B cell (primary cell): ENCODE data around the gene OR2T2. TPM values are rescaled to one million over a fixed set of nuclear protein-coding genes. Genes with fewer than 3 reads are reported as not detected.
"Not testable (repeated sequence)": the region's sequence is repeated elsewhere in the genome, so short reads cannot be mapped to it uniquely, and the experiment has no call there.

Experiments
- ATAC-seq: fragments of 200-7000 bp; cut with Tn5 transposase; one replicate; pipeline ENCODE4 v1.10.0; 2021; ENCODE audit warnings: low read depth, mild to moderate bottlenecking, moderate number of reproducible peaks, moderate library complexity
- CTCF ChIA-PET: fragments of 350-600 bp; sonication (Branson Sonifier 250); formaldehyde crosslinking; loops from one replicate; lab custom pipeline; 2021; ENCODE audit warnings: antibody characterized with exemption, inconsistent platforms; lab: Charles Lee
- POLR2A ChIA-PET: fragments of 350-600 bp; sonication (Branson Sonifier 250); formaldehyde crosslinking; loops from one replicate; lab custom pipeline; 2021; ENCODE audit warnings: antibody characterized with exemption; lab: Charles Lee
- DNase-seq: peaks from one replicate; pipeline ENCODE4 v3.0.0; 2013
- H2AFZ ChIP-seq: 2 replicates; pipeline ENCODE4 v1.6.1; 2012; ENCODE audit warnings: mild to moderate bottlenecking, low read depth, low read length; ENCODE audit not compliant: insufficient read depth, poor library complexity, severe bottlenecking
- H3K27ac ChIP-seq, 2 donors: 1 replicate in 1 of 2; 2 replicates in 1 of 2; pipeline ENCODE4 v1.5.1; 2012 to 2013; ENCODE audit warnings: low read length in 2 of 2, mild to moderate bottlenecking in 2 of 2, moderate library complexity in 1 of 2
- H3K27me3 ChIP-seq, 4 experiments: fragments of 200-600 bp in 1 of 4; sonication (generic) in 1 of 4; replicated peaks in 1 of 4; 1 replicate in 2 of 4; 2 replicates in 2 of 4; pipeline versions ENCODE4 v1.6.1 to v1.7.0; 2013 to 2016; ENCODE audit warnings: low read length in 3 of 4, mild to moderate bottlenecking in 2 of 4, mixed read lengths in 1 of 4, moderate library complexity in 1 of 4; ENCODE audit not compliant: insufficient read depth in 4 of 4, control insufficient read depth in 3 of 4; ENCODE audit errors: control extremely low read depth in 1 of 4
- H3K36me3 ChIP-seq, 2 experiments: replicated peaks in 1 of 2; 1 replicate in 1 of 2; 2 replicates in 1 of 2; pipeline versions ENCODE4 v1.6.1 to v1.7.1; 2013; ENCODE audit warnings: low read length in 1 of 2; ENCODE audit not compliant: insufficient read depth in 2 of 2, control insufficient read depth in 1 of 2; ENCODE audit errors: control extremely low read depth in 1 of 2, extremely low read depth in 1 of 2
- H3K4me1 ChIP-seq, 2 donors: fragments of 200-600 bp in 1 of 2; sonication (generic) in 1 of 2; 1 replicate in 1 of 2; 2 replicates in 1 of 2; pipeline versions ENCODE4 v1.5.1 to v1.6.1; 2013 to 2017; ENCODE audit warnings: low read length in 2 of 2; ENCODE audit not compliant: control insufficient read depth in 2 of 2, insufficient read depth in 2 of 2
- H3K4me2 ChIP-seq: replicated peaks from 2 replicates; pipeline ENCODE3; 2012; ENCODE audit warnings: mild to moderate bottlenecking, low read depth, low read length; ENCODE audit not compliant: poor library complexity, severe bottlenecking
- H3K4me3 ChIP-seq, 5 experiments: fragments of 200-600 bp in 1 of 5; sonication (generic) in 1 of 5; 1 replicate in 3 of 5; 2 replicates in 2 of 5; pipeline versions ENCODE4 v1.5.1 to v1.7.0; 2011 to 2016; ENCODE audit warnings: low read length in 4 of 5, mild to moderate bottlenecking in 4 of 5, low read depth in 2 of 5, control low read depth in 1 of 5, moderate library complexity in 1 of 5; ENCODE audit not compliant: insufficient read depth in 1 of 5; ENCODE audit errors: control extremely low read depth in 1 of 5, extremely low read depth in 1 of 5
- H3K79me2 ChIP-seq: fragments of 200-600 bp; sonication (generic); one replicate; pipeline ENCODE4 v1.6.0; 2016; ENCODE audit warnings: low read length; ENCODE audit not compliant: control insufficient read depth, insufficient read depth
- H3K9ac ChIP-seq: fragments of 200-600 bp; sonication (generic); 2 replicates; pipeline ENCODE4 v1.6.1; 2017; ENCODE audit warnings: mild to moderate bottlenecking, low read length, moderate library complexity
- H3K9me3 ChIP-seq, 3 donors: one replicate each; pipeline versions ENCODE4 v1.6.1 to v1.7.1; 2013; ENCODE audit warnings: low read length in 2 of 3; ENCODE audit not compliant: control insufficient read depth in 2 of 3, insufficient read depth in 1 of 3; ENCODE audit errors: control extremely low read depth in 1 of 3
- H4K20me1 ChIP-seq: 2 replicates; pipeline ENCODE4 v1.6.0; 2012; ENCODE audit warnings: mild to moderate bottlenecking, low read length; ENCODE audit not compliant: insufficient read depth, control insufficient read depth, poor library complexity, severe bottlenecking
- H3K27ac Mint-ChIP-seq: one replicate; pipeline ENCODE4 v1.8.0; 2021; ENCODE audit warnings: mixed read lengths
- H3K27me3 Mint-ChIP-seq: one replicate; pipeline ENCODE4 v1.8.0; 2021; ENCODE audit warnings: mixed read lengths
- H3K4me1 Mint-ChIP-seq: one replicate; pipeline ENCODE4 v1.8.0; 2021; ENCODE audit warnings: mixed read lengths
- H3K4me3 Mint-ChIP-seq: one replicate; pipeline ENCODE4 v1.8.0; 2021; ENCODE audit warnings: mixed read lengths
- H3K9me3 Mint-ChIP-seq: one replicate; pipeline ENCODE4 v1.8.0; 2022; ENCODE audit warnings: mixed read lengths; ENCODE audit not compliant: insufficient read depth
- WGBS: methylation state at CpG from one replicate; pipeline ENCODE4 v1.1.5; 2013; ENCODE audit warnings: missing lambda C conversion rate; ENCODE audit not compliant: insufficient coverage; 5-methylcytosine and 5-hydroxymethylcytosine counted together
- intact Hi-C: fragments of 100-400 bp; cut with micrococcal nuclease; formaldehyde crosslinking; loops from one replicate; pipeline ENCODE4 v1.10.0; 2022
- polyA plus RNA-seq: library from polyadenylated mRNA; depleted of rRNA; stranded (reverse); fragments of >200 nt; gene quantifications from 2 replicates; pipeline ENCODE4 v1.2.3, GENCODE V29; 2012
- total RNA-seq, 2 donors: library from RNA; stranded (reverse); fragments of 120-200 nt in 1 of 2; gene quantifications; 1 replicate in 1 of 2; 2 replicates in 1 of 2; pipeline versions ENCODE4 v1.2.3 to v1.2.4, GENCODE V29; 2013 to 2022

The OR2T2 gene
- total and polyA plus RNA-seq, 2 donors (not counting 1 experiment from before 2014, with no cell fraction given) = 0.48 to 3.9 TPM

DNA sequence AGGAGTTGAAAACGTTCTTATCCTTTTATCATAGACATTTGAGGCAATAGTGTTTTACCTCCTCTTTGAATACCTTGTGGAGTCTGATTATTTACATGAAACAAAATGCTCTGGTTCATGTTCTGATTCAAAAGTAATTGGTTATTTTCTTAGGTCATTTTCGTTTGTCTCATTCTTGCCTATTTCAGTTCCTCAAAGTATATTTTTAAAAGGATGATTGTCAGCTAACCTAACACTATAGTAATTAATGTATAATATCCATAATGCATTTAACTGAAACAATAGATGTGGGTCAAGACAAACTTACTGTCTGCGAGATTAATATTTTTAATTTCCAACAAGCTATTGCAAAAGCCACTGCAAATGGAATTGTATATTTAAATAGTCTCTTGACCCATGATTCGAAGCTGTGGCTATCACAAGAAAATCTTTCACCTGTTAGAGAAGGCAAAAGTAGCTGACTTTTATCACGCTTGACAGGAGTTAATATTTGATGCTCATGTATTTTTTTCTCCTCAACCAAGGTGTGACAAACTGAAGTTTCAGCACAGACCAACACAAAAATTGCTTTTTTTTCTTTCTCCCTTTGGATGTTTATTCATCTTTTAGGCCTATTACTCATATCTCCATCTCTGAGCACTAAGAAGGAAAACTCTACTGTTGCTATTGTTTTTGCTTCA lies 5.2 kb downstream of the OR2T2 start:
- ATAC-seq, DNase-seq, H4K20me1 ChIP-seq, H3K4me2 ChIP-seq, H3K9me3 ChIP-seq, intact Hi-C loops, H3K4me3 ChIP-seq, H2AFZ ChIP-seq, H3K79me2 ChIP-seq, H3K36me3 ChIP-seq, H3K9ac ChIP-seq, H3K27me3 Mint-ChIP-seq, CTCF ChIA-PET, POLR2A ChIA-PET, H3K27me3 ChIP-seq, H3K9me3 Mint-ChIP-seq: not testable (repeated sequence)
- H3K4me3 Mint-ChIP-seq = peak overlapping the region; percentile 72
- peak overlapping the region; percentile 89 for H3K27ac Mint-ChIP-seq
- Histone ChIP-seq H3K27ac (peak overlapping the region; percentile 24 to 70), H3K4me1 (peaks cover 24 to 27% of the 10 kb centered on the region in 2 donors)
- H3K4me1 Mint-ChIP-seq = peaks cover 22% of the 10 kb centered on the region
- WGBS = no CpG with 5 or more reads among the region's 5 CpGs

GRCh38 chr1:248453619-248454018 lies 8.2 kb downstream of the OR2T2 start:
- H3K9ac ChIP-seq, CTCF ChIA-PET, H3K27me3 ChIP-seq, POLR2A ChIA-PET, H3K36me3 ChIP-seq, H3K4me2 ChIP-seq, H3K79me2 ChIP-seq, H3K27ac ChIP-seq, H2AFZ ChIP-seq, H3K4me3 ChIP-seq, DNase-seq, H3K9me3 ChIP-seq, H4K20me1 ChIP-seq, H3K4me1 Mint-ChIP-seq, H3K27ac Mint-ChIP-seq, intact Hi-C loops, H3K27me3 Mint-ChIP-seq, ATAC-seq, H3K4me3 Mint-ChIP-seq, H3K9me3 Mint-ChIP-seq: not testable (repeated sequence)
- H3K4me1 ChIP-seq = peaks cover 7 to 12% of the 10 kb centered on the region in 2 donors
- no CpG with 5 or more reads among the region's 7 CpGs for WGBS

DNA sequence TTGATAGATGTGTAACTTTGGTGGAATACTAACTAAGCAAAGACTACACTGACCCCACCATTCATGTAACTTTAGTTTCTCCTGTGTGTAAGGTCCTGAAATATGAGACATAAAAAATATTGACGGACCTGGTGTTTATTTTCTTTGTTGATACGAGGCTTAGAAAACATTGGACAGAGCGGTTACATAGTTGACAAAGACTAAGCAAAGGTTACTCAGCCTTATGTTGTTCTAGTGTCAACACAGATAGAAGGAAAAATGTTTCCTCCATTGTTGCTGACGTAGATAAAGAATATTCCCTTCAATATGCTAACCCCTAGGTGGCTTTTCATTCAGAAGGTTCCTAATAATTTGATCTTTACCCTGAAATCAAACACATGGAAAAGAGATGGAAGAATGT lies 9.6 kb downstream of the OR2T2 start:
- CTCF ChIA-PET, H3K27me3 Mint-ChIP-seq: not testable (repeated sequence)

DNA sequence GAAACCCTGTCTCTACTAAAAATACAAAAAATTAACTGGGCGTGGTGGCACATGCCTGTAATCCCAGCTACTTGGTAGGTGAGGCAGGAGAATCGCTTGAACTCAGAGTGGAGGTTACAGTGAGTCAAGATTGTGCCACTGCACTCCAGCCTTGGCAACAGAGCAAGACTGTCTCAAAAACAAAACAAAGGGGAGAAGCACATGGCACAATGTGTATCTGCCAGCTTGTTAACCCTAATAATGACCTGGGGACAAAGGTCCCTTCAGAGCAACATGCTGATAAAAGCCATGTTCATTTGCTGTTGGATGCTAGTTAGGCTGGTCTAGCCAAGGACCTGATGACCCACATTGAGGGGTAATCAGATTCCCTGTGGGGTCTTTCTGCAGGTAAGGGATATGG lies 11.2 kb downstream of the OR2T2 start:
- intact Hi-C loops, H3K4me3 Mint-ChIP-seq, POLR2A ChIA-PET, H4K20me1 ChIP-seq, H2AFZ ChIP-seq, H3K27ac Mint-ChIP-seq, H3K9me3 ChIP-seq, H3K27ac ChIP-seq, H3K27me3 ChIP-seq, H3K9ac ChIP-seq, H3K4me1 Mint-ChIP-seq, H3K79me2 ChIP-seq, H3K27me3 Mint-ChIP-seq, H3K4me1 ChIP-seq, H3K36me3 ChIP-seq, CTCF ChIA-PET, DNase-seq, ATAC-seq, H3K9me3 Mint-ChIP-seq, H3K4me3 ChIP-seq, H3K4me2 ChIP-seq: not testable (repeated sequence)
- no CpG with 5 or more reads among the region's 2 CpGs for WGBS

More for the DNA sequence above, 9.6 kb downstream of the OR2T2 start:
- H3K9me3 Mint-ChIP-seq, H3K9ac ChIP-seq, H3K4me3 ChIP-seq, H3K27me3 ChIP-seq, H3K36me3 ChIP-seq, H3K4me1 Mint-ChIP-seq, DNase-seq, H4K20me1 ChIP-seq, H3K9me3 ChIP-seq, H3K4me1 ChIP-seq, H3K4me2 ChIP-seq, ATAC-seq, H3K79me2 ChIP-seq, H3K27ac Mint-ChIP-seq, H3K27ac ChIP-seq, H3K4me3 Mint-ChIP-seq, POLR2A ChIA-PET, intact Hi-C loops, H2AFZ ChIP-seq: not testable (repeated sequence)
- WGBS = no CpG with 5 or more reads among the region's 4 CpGs
